Right lobe of liver (tissue), 4 donors: Measurements from ENCODE around the gene DPYD.

Experiments
- POLR2A ChIP-seq: fragments of 450-650 bp; IDR thresholded peaks from one replicate; pipeline ENCODE4 v1.6.1; 2017; ENCODE audit warnings: antibody characterized with exemption, mild to moderate bottlenecking
- TF ChIP-seq, protein P1 (sequence below), 4 donors: fragments of 200-600 bp in 3 of 4; fragments of 450-650 bp in 1 of 4; IDR thresholded peaks; one replicate each; pipeline versions ENCODE4 v1.5.1 to v1.8.0; 2016 to 2022; ENCODE audit warnings: antibody characterized with exemption in 4 of 4, mild to moderate bottlenecking in 2 of 4
- donor health status: DM: no; HTN: no; CAD: no.
- donor health status: DM: no; HTN: no; CAD: no.
- donor health status: DM: no; HTN: yes; CAD: no.

DNA sequence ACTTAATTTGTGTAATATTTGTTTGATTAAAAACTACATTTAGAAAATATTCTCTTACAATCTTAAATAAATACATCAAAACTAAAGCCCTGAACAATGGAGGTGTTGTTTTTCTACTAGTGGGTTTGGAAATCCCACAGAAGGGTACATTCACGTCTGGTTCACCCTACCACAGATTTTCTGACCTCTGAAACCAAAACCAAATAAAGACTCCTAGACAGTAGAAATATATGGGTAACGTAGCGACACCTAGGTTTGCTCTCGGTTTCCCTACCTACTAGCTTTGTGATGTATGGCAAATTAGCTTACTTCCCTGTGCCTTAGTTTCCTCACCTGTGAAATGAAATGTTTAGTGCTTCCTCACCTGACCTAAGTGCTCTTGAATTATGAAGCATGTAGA is 312.6 kb downstream of the DPYD start:
- TF ChIP-seq, protein P1, sequence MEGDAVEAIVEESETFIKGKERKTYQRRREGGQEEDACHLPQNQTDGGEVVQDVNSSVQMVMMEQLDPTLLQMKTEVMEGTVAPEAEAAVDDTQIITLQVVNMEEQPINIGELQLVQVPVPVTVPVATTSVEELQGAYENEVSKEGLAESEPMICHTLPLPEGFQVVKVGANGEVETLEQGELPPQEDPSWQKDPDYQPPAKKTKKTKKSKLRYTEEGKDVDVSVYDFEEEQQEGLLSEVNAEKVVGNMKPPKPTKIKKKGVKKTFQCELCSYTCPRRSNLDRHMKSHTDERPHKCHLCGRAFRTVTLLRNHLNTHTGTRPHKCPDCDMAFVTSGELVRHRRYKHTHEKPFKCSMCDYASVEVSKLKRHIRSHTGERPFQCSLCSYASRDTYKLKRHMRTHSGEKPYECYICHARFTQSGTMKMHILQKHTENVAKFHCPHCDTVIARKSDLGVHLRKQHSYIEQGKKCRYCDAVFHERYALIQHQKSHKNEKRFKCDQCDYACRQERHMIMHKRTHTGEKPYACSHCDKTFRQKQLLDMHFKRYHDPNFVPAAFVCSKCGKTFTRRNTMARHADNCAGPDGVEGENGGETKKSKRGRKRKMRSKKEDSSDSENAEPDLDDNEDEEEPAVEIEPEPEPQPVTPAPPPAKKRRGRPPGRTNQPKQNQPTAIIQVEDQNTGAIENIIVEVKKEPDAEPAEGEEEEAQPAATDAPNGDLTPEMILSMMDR (IDR thresholded peaks at IDR 0.05), result no peak
- TF ChIP-seq POLR2A, result no peak
